Neural progenitor cell (in vitro differentiated cells): ENCODE measurements around the gene TSPAN16. TPM values are rescaled to one million over a fixed set of nuclear protein-coding genes. Genes with fewer than 3 reads are reported as not detected.
"Not testable (repeated sequence)": the region's sequence is repeated elsewhere in the genome, so short reads cannot be mapped to it uniquely, and the experiment has no call there.

Experiments
- DNase-seq: peaks from one replicate; pipeline ENCODE4 v3.0.0-alpha.2; 2016; ENCODE audit warnings: low spot score
- H2AFZ ChIP-seq: fragments of 200-600 bp; sonication (generic); replicated peaks from 2 replicates; pipeline ENCODE4 v1.6.1; 2016; ENCODE audit warnings: antibody characterized with exemption
- H3F3A ChIP-seq: fragments of 200-600 bp; sonication (generic); 2 replicates; pipeline ENCODE4 v1.6.1; 2016; ENCODE audit warnings: antibody characterized with exemption, low read depth
- H3K27ac ChIP-seq: fragments of 200-600 bp; sonication (generic); 2 replicates; pipeline ENCODE4 v1.5.1; 2016; ENCODE audit warnings: mild to moderate bottlenecking
- H3K27me3 ChIP-seq: fragments of 200-600 bp; sonication (generic); 2 replicates; pipeline ENCODE4 v1.6.1; 2016; ENCODE audit warnings: mild to moderate bottlenecking, moderate library complexity
- H3K36me3 ChIP-seq: fragments of 200-600 bp; sonication (generic); 2 replicates; pipeline ENCODE4 v1.5.1; 2016
- H3K4me1 ChIP-seq: fragments of 200-600 bp; sonication (generic); 2 replicates; pipeline ENCODE4 v1.6.1; 2016; ENCODE audit warnings: mixed run types
- H3K4me2 ChIP-seq: fragments of 200-600 bp; sonication (generic); 2 replicates; pipeline ENCODE4 v1.6.1; 2016
- H3K4me3 ChIP-seq: fragments of 200-600 bp; sonication (generic); 2 replicates; pipeline ENCODE4 v1.5.1; 2016
- H3K79me2 ChIP-seq: fragments of 200-600 bp; sonication (generic); 2 replicates; pipeline ENCODE4 v1.6.1; 2016; ENCODE audit warnings: low read depth
- H3K9ac ChIP-seq: fragments of 200-600 bp; sonication (generic); 2 replicates; pipeline ENCODE4 v1.6.1; 2016
- H3K9me3 ChIP-seq: fragments of 200-600 bp; sonication (generic); 2 replicates; pipeline ENCODE4 v1.5.1; 2016; ENCODE audit warnings: low read depth
- H4K20me1 ChIP-seq: fragments of 200-600 bp; sonication (generic); 2 replicates; pipeline ENCODE4 v1.6.1; 2016; ENCODE audit warnings: low read depth
- H3K27ac Mint-ChIP-seq: 3 replicates; pipeline ENCODE4 v1.8.0; 2021; ENCODE audit warnings: mixed read lengths
- H3K27me3 Mint-ChIP-seq: 2 replicates; pipeline ENCODE4 v1.8.0; 2022; ENCODE audit warnings: low read depth, mild to moderate bottlenecking, inconsistent platforms, moderate library complexity, mixed read lengths; ENCODE audit not compliant: insufficient read depth
- H3K36me3 Mint-ChIP-seq: 3 replicates; pipeline ENCODE4 v1.8.0; 2021; ENCODE audit warnings: mixed read lengths
- H3K4me1 Mint-ChIP-seq: 3 replicates; pipeline ENCODE4 v1.8.0; 2021; ENCODE audit warnings: mixed read lengths
- H3K4me3 Mint-ChIP-seq: 3 replicates; pipeline ENCODE4 v1.8.0; 2021; ENCODE audit warnings: mild to moderate bottlenecking, moderate library complexity, mixed read lengths
- H3K9me3 Mint-ChIP-seq: 3 replicates; pipeline ENCODE4 v1.8.0; 2020; ENCODE audit warnings: mixed read lengths
- EZH2 ChIP-seq: fragments of 200-600 bp; sonication (generic); IDR thresholded peaks from 2 replicates; pipeline ENCODE4 v1.6.1; 2017; ENCODE audit warnings: antibody characterized with exemption, mild to moderate bottlenecking, moderate library complexity
- EZH2phosphoT487 ChIP-seq: fragments of 200-600 bp; sonication (generic); IDR thresholded peaks from 2 replicates; pipeline ENCODE4 v1.6.1; 2017; ENCODE audit warnings: antibody characterized with exemption
- total RNA-seq: library from RNA; depleted of rRNA; stranded (reverse); fragments of >200 nt; gene quantifications from 2 replicates; pipeline ENCODE4 v1.2.3, GENCODE V29; 2015; ENCODE audit warnings: low replicate concordance
- TF ChIP-seq, protein P1 (sequence below): fragments of 200-600 bp; sonication (generic); IDR thresholded peaks from 2 replicates; pipeline ENCODE4 v1.5.1; 2017; ENCODE audit warnings: antibody characterized with exemption, mild to moderate bottlenecking

The TSPAN16 gene
- total RNA-seq, 1 donor from 2014 or later: not detected

DNA sequence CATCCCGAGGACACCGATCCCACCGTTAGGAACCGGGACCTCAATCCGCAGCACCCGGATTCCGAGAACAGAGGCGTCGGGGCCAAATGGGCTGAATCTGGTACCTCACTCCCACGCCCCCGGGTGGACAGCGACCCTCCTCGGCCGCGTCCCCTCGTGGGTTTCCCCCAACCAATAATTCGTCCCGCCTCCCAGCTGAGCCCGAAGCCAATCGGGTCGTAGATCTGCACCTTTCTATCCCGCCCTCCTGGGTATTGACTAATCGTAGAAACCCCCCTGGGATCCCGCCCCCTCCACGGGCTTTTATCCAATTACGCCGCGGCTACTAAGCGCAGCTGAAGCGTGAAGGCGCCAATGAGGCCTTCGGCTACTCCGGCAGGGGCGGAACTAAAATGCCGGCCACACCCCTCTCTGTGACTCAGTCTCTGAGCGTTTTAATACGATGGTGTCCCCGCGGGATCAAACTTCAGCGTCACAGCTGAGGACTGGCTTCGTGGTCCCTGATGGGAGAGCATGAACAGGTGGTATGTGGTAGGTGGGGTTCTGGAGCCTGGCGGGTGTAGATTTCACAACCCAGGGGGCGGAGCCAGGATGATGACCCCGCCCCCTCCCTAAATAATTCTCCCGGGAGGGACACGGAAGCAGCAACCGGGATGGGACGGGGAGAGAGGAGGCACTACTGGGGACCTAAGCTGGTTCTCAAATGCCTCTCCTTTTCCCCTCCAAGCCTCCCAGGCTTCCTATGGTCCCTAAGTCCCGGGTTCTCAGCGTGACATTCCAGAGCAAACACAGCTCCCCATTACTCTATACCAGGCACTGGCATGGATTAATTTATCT lies 50.4 kb downstream of the TSPAN16 start, which contains the start of the genes CCDC159 and TMEM205:
CCDC159 (plus strand) TSS at position 416 of the 837 bp plus-strand sequence; CDS start at position 504, 88 bp downstream.
TMEM205 (minus strand) TSS at position 165 of the 837 bp plus-strand sequence. CDS start 649 bp downstream, outside the sequence.
- H3K36me3 ChIP-seq: no peaks in the 10 kb centered on the region
- peaks cover 7% of the 10 kb centered on the region for H3K9me3 Mint-ChIP-seq
- no peaks in the 10 kb centered on the region for H3K36me3 Mint-ChIP-seq
- peaks cover 5% of the 10 kb centered on the region for H3F3A ChIP-seq
- no peaks in the 10 kb centered on the region for H3K79me2 ChIP-seq
- H3K27me3 ChIP-seq: no peaks in the 10 kb centered on the region
- peak within 1 kb of the TSS; percentile 54 for H3K9ac ChIP-seq
- peak within 1 kb of the TSS; percentile 83 for H2AFZ ChIP-seq
- H4K20me1 ChIP-seq: no peaks in the 10 kb centered on the region
- H3K27ac Mint-ChIP-seq: peak within 1 kb of the TSS; percentile 89
- DNase-seq: peak; percentile 100
- peak within 1 kb of the TSS; percentile 90 for H3K4me3 Mint-ChIP-seq
- no peaks in the 10 kb centered on the region for H3K4me1 ChIP-seq
- H3K9me3 ChIP-seq: no peaks in the 10 kb centered on the region
- H3K4me2 ChIP-seq: peak within 1 kb of the TSS; percentile 76
- H3K4me3 ChIP-seq: peak within 1 kb of the TSS; percentile 82
- TF ChIP-seq EZH2phosphoT487 (no peak), EZH2 (no peak)
- TF ChIP-seq, protein P1, sequence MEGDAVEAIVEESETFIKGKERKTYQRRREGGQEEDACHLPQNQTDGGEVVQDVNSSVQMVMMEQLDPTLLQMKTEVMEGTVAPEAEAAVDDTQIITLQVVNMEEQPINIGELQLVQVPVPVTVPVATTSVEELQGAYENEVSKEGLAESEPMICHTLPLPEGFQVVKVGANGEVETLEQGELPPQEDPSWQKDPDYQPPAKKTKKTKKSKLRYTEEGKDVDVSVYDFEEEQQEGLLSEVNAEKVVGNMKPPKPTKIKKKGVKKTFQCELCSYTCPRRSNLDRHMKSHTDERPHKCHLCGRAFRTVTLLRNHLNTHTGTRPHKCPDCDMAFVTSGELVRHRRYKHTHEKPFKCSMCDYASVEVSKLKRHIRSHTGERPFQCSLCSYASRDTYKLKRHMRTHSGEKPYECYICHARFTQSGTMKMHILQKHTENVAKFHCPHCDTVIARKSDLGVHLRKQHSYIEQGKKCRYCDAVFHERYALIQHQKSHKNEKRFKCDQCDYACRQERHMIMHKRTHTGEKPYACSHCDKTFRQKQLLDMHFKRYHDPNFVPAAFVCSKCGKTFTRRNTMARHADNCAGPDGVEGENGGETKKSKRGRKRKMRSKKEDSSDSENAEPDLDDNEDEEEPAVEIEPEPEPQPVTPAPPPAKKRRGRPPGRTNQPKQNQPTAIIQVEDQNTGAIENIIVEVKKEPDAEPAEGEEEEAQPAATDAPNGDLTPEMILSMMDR: peak; percentile 7
- H3K4me1 Mint-ChIP-seq: peaks cover 22% of the 10 kb centered on the region
- peaks cover 4% of the 10 kb centered on the region for H3K27me3 Mint-ChIP-seq
- no peak within 1 kb of the TSS for H3K27ac ChIP-seq

- Histone ChIP-seq H3F3A (peaks cover 5% of the 10 kb centered on the region), H3K36me3 (no peaks in the 10 kb centered on the region), H2AFZ (no peak overlapping the region), H4K20me1 (no peaks in the 10 kb centered on the region), H3K4me3 (no peak overlapping the region), H3K4me2 (no peak overlapping the region), H3K27ac (no peak overlapping the region), H3K9ac (no peak overlapping the region), H3K79me2 (no peaks in the 10 kb centered on the region), H3K9me3 (no peaks in the 10 kb centered on the region), H3K4me1 (no peaks in the 10 kb centered on the region), H3K27me3 (no peaks in the 10 kb centered on the region)
- Mint-ChIP-seq H3K36me3 (no peaks in the 10 kb centered on the region), H3K9me3 (peaks cover 7% of the 10 kb centered on the region), H3K4me1 (peaks cover 26% of the 10 kb centered on the region), H3K4me3 (peak overlapping the region; percentile 90), H3K27ac (no peak overlapping the region), H3K27me3 (peaks cover 8% of the 10 kb centered on the region)
- DNase-seq: no peak
- TF ChIP-seq EZH2 (no peak), EZH2phosphoT487 (no peak)
- TF ChIP-seq, protein P1: no peak
Observed at GRCh38 chr19:11347546-11348039, 51.6 kb downstream of the TSPAN16 start.

DNA sequence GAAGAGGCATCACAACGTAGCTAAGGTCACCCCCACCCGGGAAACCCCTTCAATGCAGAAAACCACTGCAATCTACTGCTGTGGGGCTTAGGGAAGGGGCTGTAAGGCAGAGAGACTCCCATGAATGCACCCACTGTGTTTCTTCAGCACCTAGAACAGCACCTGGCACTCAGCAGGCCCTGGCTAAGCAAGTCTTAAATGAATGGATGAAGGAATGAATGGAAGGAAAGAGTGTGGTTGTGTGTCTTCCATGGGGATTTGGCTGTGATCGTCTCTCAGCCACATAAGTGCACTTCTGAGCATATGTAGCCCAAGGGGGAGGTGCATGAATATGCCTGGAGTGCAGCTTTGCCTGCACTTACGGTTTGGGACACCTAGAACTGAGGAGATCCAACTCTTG lies 53.2 kb downstream of the TSPAN16 start:
- peaks cover 8% of the 10 kb centered on the region for H3F3A ChIP-seq
- peaks cover 11% of the 10 kb centered on the region for H3K27me3 Mint-ChIP-seq
- no peak overlapping the region for H3K27ac Mint-ChIP-seq
- H3K9ac ChIP-seq: no peak overlapping the region
- no peaks in the 10 kb centered on the region for H3K9me3 ChIP-seq
- H3K4me1 Mint-ChIP-seq: peaks cover 28% of the 10 kb centered on the region
- no peak overlapping the region for H3K4me2 ChIP-seq
- no peaks in the 10 kb centered on the region for H3K79me2 ChIP-seq
- no peak for DNase-seq
- no peaks in the 10 kb centered on the region for H3K27me3 ChIP-seq
- H3K4me1 ChIP-seq: no peaks in the 10 kb centered on the region
- H3K4me3 ChIP-seq: no peak overlapping the region
- TF ChIP-seq EZH2phosphoT487 (no peak), EZH2 (no peak)
- TF ChIP-seq, protein P1: no peak
- H2AFZ ChIP-seq: no peak overlapping the region
- H3K36me3 ChIP-seq: no peaks in the 10 kb centered on the region
- H4K20me1 ChIP-seq: no peaks in the 10 kb centered on the region
- peaks cover 7% of the 10 kb centered on the region for H3K9me3 Mint-ChIP-seq
- H3K27ac ChIP-seq: no peak overlapping the region
- H3K4me3 Mint-ChIP-seq: no peak overlapping the region
- H3K36me3 Mint-ChIP-seq: no peaks in the 10 kb centered on the region

DNA sequence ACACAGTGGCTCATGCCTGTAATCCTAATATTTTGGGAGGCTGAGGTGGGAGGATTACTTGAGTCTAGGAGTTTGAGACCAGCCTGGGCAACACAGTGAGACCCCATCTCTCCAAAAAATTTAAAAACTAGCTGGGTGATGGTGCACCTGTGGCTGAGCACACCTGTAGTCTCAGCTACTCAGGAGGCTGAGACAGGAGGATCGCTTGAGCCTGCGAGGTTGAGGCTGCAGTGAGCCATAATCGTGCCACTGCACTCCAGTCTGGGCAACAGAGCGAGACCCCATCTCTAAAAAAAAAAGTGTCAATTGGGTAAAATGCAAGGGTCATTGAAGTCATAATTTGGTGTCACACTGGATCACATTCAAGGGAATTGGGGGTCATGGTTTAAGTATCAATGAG lies 58.1 kb downstream of the TSPAN16 start:
- H3K36me3 Mint-ChIP-seq, H2AFZ ChIP-seq, H3K27ac ChIP-seq, H3K9me3 ChIP-seq, H3F3A ChIP-seq, H3K4me3 ChIP-seq, H3K79me2 ChIP-seq, H3K4me2 ChIP-seq, H3K36me3 ChIP-seq, H3K4me1 ChIP-seq, H4K20me1 ChIP-seq, DNase-seq, H3K9me3 Mint-ChIP-seq, H3K9ac ChIP-seq: not testable (repeated sequence)
- H3K4me1 Mint-ChIP-seq: peaks cover 19% of the 10 kb centered on the region
- peaks cover 22% of the 10 kb centered on the region for H3K27me3 Mint-ChIP-seq
- peak overlapping the region; percentile 66 for H3K27ac Mint-ChIP-seq
- peaks cover 37% of the 10 kb centered on the region for H3K27me3 ChIP-seq
- peak overlapping the region; percentile 77 for H3K4me3 Mint-ChIP-seq
